Right cardiac atrium (tissue), 5 donors: Measurements from ENCODE around the gene RPP40. TPM values are rescaled to one million over a fixed set of nuclear protein-coding genes. Genes with fewer than 3 reads are reported as not detected.

Experiments used
- ATAC-seq, 2 donors: fragments of 200-7000 bp; cut with Tn5 transposase; one replicate each; pipeline versions ENCODE4 v1.8.0 to v1.9.1; 2020; ENCODE audit warnings: moderate library complexity in 2 of 2, mild to moderate bottlenecking in 1 of 2
- DNase-seq, 3 donors: peaks; one replicate each; pipeline ENCODE4 v3.0.0-alpha.2; 2020
- H3K27ac ChIP-seq: one replicate; pipeline ENCODE4 v1.5.1; 2013; ENCODE audit warnings: mild to moderate bottlenecking, low read length, control low read depth, moderate library complexity
- H3K27me3 ChIP-seq: one replicate; pipeline ENCODE4 v1.6.1; 2013; ENCODE audit not compliant: control insufficient read depth, insufficient read depth
- H3K4me1 ChIP-seq: one replicate; pipeline ENCODE4 v1.6.1; 2013; ENCODE audit warnings: low read length; ENCODE audit not compliant: control insufficient read depth, insufficient read depth
- H3K4me3 ChIP-seq: one replicate; pipeline ENCODE4 v1.5.1; 2013; ENCODE audit warnings: low read length, control low read depth
- H3K9me3 ChIP-seq: one replicate; pipeline ENCODE4 v1.6.1; 2013; ENCODE audit warnings: low read length; ENCODE audit not compliant: control insufficient read depth
- WGBS: extraction: QIAGEN DNeasy Blood & Tissue Kit; methylation state at CpG from one replicate; pipeline ENCODE4 v1.1.7; 2013; 5-methylcytosine and 5-hydroxymethylcytosine counted together
- intact Hi-C, 4 donors: fragments of 100-400 bp; cut with DNase I; formaldehyde crosslinking; loops; one replicate each; pipeline versions ENCODE4 v1.11.0 to v1.14.0; 2022 to 2023
- long read RNA-seq, 4 donors: library from polyadenylated mRNA; unstranded; transcript quantifications; one replicate each; pipeline ENCODE4 v2.0.0, GENCODE V29; 2020 to 2021
- polyA plus RNA-seq: library from polyadenylated mRNA; stranded (reverse); fragments of 200-250 nt; gene quantifications from one replicate; pipeline ENCODE4 v1.2.3, GENCODE V29; 2013
- total RNA-seq, 4 donors: library from RNA; stranded (reverse); fragmentation: NEBNext Ultra II Directional; extraction: Animal tissue kit (Norgen Biotek cat#: 25700); gene quantifications; one replicate each; pipeline ENCODE4 v1.2.1, GENCODE V29; 2021
- donor health status: healthy with polysubstance abuse.
- donor health status: DM: no; HTN: yes; CAD: no.
- donor health status: DM: no; HTN: no; CAD: no.
- donor health status: DM: no; HTN: yes; CAD: no; lungs with severe emphysema.
- donor health status: DM: yes; HTN: yes; CAD: no.

The RPP40 gene, protein sequence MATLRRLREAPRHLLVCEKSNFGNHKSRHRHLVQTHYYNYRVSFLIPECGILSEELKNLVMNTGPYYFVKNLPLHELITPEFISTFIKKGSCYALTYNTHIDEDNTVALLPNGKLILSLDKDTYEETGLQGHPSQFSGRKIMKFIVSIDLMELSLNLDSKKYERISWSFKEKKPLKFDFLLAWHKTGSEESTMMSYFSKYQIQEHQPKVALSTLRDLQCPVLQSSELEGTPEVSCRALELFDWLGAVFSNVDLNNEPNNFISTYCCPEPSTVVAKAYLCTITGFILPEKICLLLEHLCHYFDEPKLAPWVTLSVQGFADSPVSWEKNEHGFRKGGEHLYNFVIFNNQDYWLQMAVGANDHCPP
- total RNA-seq (1 to 10 TPM; 2.5 to 4.4 (median 2.8) TPM), polyA plus RNA-seq (6.0 TPM)
- long read RNA-seq, donor 1, transcript RPP40-202 (8 exons, 1,483 nt) = major isoform, 5 of 6 reads
- long read RNA-seq, donor 1, partial matches to known transcripts = 0 of 6 reads
- long read RNA-seq, donor 1, other reads (novel, unspliced or antisense) = 1 of 6 reads
- long read RNA-seq, donor 2, partial matches to known transcripts = 0 of 1 reads
- long read RNA-seq, donor 2, other reads (novel, unspliced or antisense) = 1 of 1 reads
- long read RNA-seq, donor 3, transcript RPP40-202 (8 exons, 1,483 nt) = major isoform, 6 of 10 reads
- long read RNA-seq, donor 3, partial matches to known transcripts = 1 of 10 reads
- long read RNA-seq, donor 3, other reads (novel, unspliced or antisense) = 2 of 10 reads
- long read RNA-seq, donor 4, partial matches to known transcripts = 0 of 3 reads
- long read RNA-seq, donor 4, other reads (novel, unspliced or antisense) = 1 of 3 reads

GRCh38 chr6:5003604-5004372, at the start of gene RPP40:
TSS of gene RPP40 (minus strand) at chr6:5004037. CDS start at chr6:5004002, 35 bp downstream.
- intact Hi-C loops = no loop called here
- Histone ChIP-seq H3K27ac (peak within 1 kb of the TSS; percentile 81), H3K4me1 (no peaks in the 10 kb centered on the region), H3K9me3 (no peaks in the 10 kb centered on the region), H3K27me3 (no peaks in the 10 kb centered on the region), H3K4me3 (peak within 1 kb of the TSS; percentile 78)
- under 1% methylated on average over 64 of the region's 64 CpGs for WGBS
- DNase-seq (peak; percentile 98 to 99 (median 99)), ATAC-seq (peak; percentile 100)

GRCh38 chr6:5053038-5053437, 49.2 kb upstream of the RPP40 start:
- DNase-seq = no peak
- peaks cover 1% of the 10 kb centered on the region for H3K4me1 ChIP-seq
- no peak for ATAC-seq
- H3K27me3 ChIP-seq = no peaks in the 10 kb centered on the region
- H3K27ac ChIP-seq = no peak overlapping the region
- peaks cover 4% of the 10 kb centered on the region for H3K9me3 ChIP-seq
- H3K4me3 ChIP-seq = no peak overlapping the region
- intact Hi-C loops = loop anchor here in 1 of 4 donors (10.0 kb wide), 1 partner anchor 62 kb away; no protein-coding TSS in a partner anchor

- H3K4me3 ChIP-seq = no peak overlapping the region
- peaks cover 4% of the 10 kb centered on the region for H3K9me3 ChIP-seq
- WGBS = 92% methylated on average over 1 of the region's 1 CpG
- no peaks in the 10 kb centered on the region for H3K27me3 ChIP-seq
- no peak overlapping the region for H3K27ac ChIP-seq
- H3K4me1 ChIP-seq = peaks cover 3% of the 10 kb centered on the region
- DNase-seq (no peak), ATAC-seq (no peak)
- intact Hi-C loops = loop anchor here in 1 of 4 donors (10.0 kb wide), 1 partner anchor 63 kb away; no protein-coding TSS in a partner anchor
Observed at GRCh38 chr6:5051394-5051793, 47.6 kb upstream of the RPP40 start.

DNA sequence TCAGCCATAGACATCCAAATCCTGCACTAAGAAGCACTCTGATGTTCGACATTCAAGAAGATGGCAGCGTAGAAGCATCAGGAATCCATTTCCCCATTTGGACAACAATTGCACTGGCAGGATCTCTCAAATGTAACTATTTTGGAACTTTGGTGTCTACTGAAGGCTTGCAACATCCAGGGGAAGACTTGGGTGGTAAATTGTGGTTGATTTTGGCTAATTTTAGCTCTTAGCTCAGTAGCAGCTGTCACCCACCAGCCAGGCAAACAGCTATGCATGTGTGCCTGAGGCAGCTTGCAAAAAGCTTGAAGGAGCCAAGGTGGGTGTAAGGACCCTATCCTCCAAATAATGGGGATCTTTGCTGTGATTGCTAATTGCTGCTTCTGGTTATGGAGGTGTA, 46.2 kb upstream of the RPP40 start:
- intact Hi-C loops = loop anchor here in 1 of 4 donors (10.0 kb wide), 1 partner anchor 65 kb away; no protein-coding TSS in a partner anchor
- Histone ChIP-seq H3K27me3 (no peaks in the 10 kb centered on the region), H3K4me3 (no peak overlapping the region), H3K9me3 (peaks cover 4% of the 10 kb centered on the region), H3K4me1 (peaks cover 3% of the 10 kb centered on the region), H3K27ac (no peak overlapping the region)
- ATAC-seq (no peak), DNase-seq (no peak)
- 91% methylated on average over 2 of the region's 2 CpGs for WGBS

- H3K4me1 ChIP-seq = peaks cover 2% of the 10 kb centered on the region
- intact Hi-C loops = no loop called here
- H3K9me3 ChIP-seq = peaks cover 1% of the 10 kb centered on the region
- no peaks in the 10 kb centered on the region for H3K27me3 ChIP-seq
- H3K27ac ChIP-seq = no peak overlapping the region
- no peak overlapping the region for H3K4me3 ChIP-seq
- DNase-seq (no peak), ATAC-seq (no peak)
- 90% methylated on average over 9 of the region's 9 CpGs for WGBS
Observed at GRCh38 chr6:5046430-5046829, 42.6 kb upstream of the RPP40 start.

DNA sequence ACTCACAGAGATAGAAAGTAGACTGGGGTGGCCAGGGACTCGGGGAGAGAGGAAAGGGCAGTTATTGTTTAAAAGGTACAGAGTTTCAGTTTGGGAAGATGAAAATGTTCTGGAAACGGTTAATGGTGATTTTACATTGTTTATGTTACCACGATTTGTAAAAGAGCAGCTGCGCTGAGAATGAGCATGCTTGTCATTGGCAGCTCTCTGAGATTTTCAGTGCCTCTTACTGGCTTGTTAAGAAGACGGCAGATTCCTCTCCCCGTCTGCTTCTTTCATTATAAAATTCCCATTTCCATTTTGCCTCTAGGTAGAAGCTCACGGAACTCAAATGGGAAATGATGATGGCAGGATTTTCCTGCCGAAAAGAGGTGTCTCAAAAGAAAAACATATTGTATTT, 41.6 kb upstream of the RPP40 start:
- DNase-seq (no peak), ATAC-seq (no peak)
- WGBS = 72% methylated on average over 8 of the region's 8 CpGs
- Histone ChIP-seq H3K27me3 (no peaks in the 10 kb centered on the region), H3K4me1 (peaks cover 2% of the 10 kb centered on the region), H3K4me3 (no peak overlapping the region), H3K9me3 (peaks cover 1% of the 10 kb centered on the region), H3K27ac (no peak overlapping the region)
- intact Hi-C loops = no loop called here

DNA sequence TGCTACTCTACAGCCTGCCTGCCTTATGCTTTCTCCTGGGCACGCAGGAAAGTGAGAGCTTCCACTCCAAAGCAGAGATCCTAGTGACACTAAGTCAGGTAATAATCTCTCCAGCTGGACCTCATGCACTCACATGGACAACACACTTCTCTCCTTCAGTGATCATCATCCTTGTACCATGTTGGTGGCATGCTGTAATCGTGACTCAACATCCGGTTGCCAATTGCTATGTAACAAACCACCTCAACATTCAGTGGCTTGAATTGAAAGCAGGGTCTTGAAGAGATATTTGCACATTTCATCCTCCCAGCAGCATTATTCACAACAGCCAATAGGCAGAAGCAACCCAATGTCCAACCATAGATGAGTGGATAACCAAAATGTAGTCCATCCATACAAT, 41.0 kb upstream of the RPP40 start:
- ATAC-seq (no peak), DNase-seq (no peak)
- H3K27me3 ChIP-seq = no peaks in the 10 kb centered on the region
- peaks cover 2% of the 10 kb centered on the region for H3K4me1 ChIP-seq
- H3K27ac ChIP-seq = no peak overlapping the region
- intact Hi-C loops = no loop called here
- peaks cover 1% of the 10 kb centered on the region for H3K9me3 ChIP-seq
- no peak overlapping the region for H3K4me3 ChIP-seq
- WGBS = 77% methylated on average over 3 of the region's 3 CpGs

- intact Hi-C loops = no loop called here
- no peak overlapping the region for H3K27ac ChIP-seq
- DNase-seq (no peak), ATAC-seq (no peak)
- H3K4me3 ChIP-seq = no peak overlapping the region
- peaks cover 2% of the 10 kb centered on the region for H3K4me1 ChIP-seq
- no peaks in the 10 kb centered on the region for H3K9me3 ChIP-seq
- WGBS = 84% methylated on average over 3 of the region's 3 CpGs
- no peaks in the 10 kb centered on the region for H3K27me3 ChIP-seq
Observed at GRCh38 chr6:5042436-5042835, 38.6 kb upstream of the RPP40 start.

- DNase-seq = no peak
- intact Hi-C loops = no loop called here
- ATAC-seq = no peak
- Histone ChIP-seq H3K9me3 (no peaks in the 10 kb centered on the region), H3K4me3 (no peak overlapping the region), H3K27ac (no peak overlapping the region), H3K27me3 (no peaks in the 10 kb centered on the region), H3K4me1 (peaks cover 2% of the 10 kb centered on the region)
- 39% methylated on average over 2 of the region's 2 CpGs for WGBS
Observed at GRCh38 chr6:5041955-5042354, 38.1 kb upstream of the RPP40 start.

DNA sequence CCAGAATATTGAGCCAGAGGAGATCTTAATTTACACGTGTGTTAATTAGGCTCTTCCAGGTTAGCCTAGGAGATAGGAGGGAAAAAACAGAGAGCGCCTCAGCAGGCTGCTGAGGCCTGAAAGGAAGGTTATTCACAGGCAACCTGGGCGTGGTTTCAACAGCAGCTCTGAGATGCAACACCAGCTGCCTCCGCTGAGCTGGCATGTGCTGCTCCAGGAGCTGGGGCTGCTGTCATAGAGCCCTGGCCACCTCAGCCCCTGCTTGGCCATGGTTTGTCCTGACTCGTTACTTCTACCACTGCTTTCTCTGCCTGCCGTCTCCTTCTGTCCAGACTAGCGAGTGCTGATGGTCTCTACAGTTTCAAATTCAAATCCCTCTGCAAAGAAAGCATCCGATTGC, 32.4 kb upstream of the RPP40 start:
- WGBS = 76% methylated on average over 8 of the region's 8 CpGs
- intact Hi-C loops = no loop called here
- H3K27ac ChIP-seq = no peak overlapping the region
- no peak overlapping the region for H3K4me3 ChIP-seq
- no peaks in the 10 kb centered on the region for H3K4me1 ChIP-seq
- no peaks in the 10 kb centered on the region for H3K27me3 ChIP-seq
- ATAC-seq (no peak), DNase-seq (no peak)
- H3K9me3 ChIP-seq = no peaks in the 10 kb centered on the region
